Mesenchymal stem cell (in vitro differentiated cells and primary cell): ENCODE results near the gene TROAP.
"Not testable (repeated sequence)": the region's sequence is repeated elsewhere in the genome, so short reads cannot be mapped to it uniquely, and the experiment has no call there.

Experiments used
- DNase-seq: peaks from one replicate; pipeline ENCODE4 v3.0.0-alpha.2; 2013
- H2AFZ ChIP-seq: one replicate; pipeline ENCODE4 v1.6.1; 2013; ENCODE audit warnings: low read depth, mild to moderate bottlenecking, control low read depth, inconsistent platforms, low read length, moderate library complexity
- H2AK5ac ChIP-seq: 2 replicates; pipeline ENCODE4 v1.6.1; 2013; ENCODE audit warnings: low read length, moderate library complexity, mild to moderate bottlenecking, inconsistent platforms; ENCODE audit not compliant: severe bottlenecking
- H2BK120ac ChIP-seq: one replicate; pipeline ENCODE4 v1.6.1; 2013; ENCODE audit warnings: low read depth, mild to moderate bottlenecking, inconsistent platforms, low read length, moderate library complexity
- H2BK12ac ChIP-seq, 2 experiments: one replicate each; pipeline ENCODE4 v1.6.1; 2013; ENCODE audit warnings: inconsistent platforms in 2 of 2, low read length in 2 of 2, mild to moderate bottlenecking in 2 of 2, moderate library complexity in 2 of 2, control low read depth in 1 of 2
- H2BK15ac ChIP-seq: one replicate; pipeline ENCODE4 v1.6.1; 2013; ENCODE audit warnings: mild to moderate bottlenecking, low read depth, inconsistent platforms; ENCODE audit not compliant: poor library complexity, severe bottlenecking
- H2BK5ac ChIP-seq: 2 replicates; pipeline ENCODE4 v1.6.1; 2013; ENCODE audit warnings: low read depth, mild to moderate bottlenecking, low read length, control low read depth, inconsistent platforms; ENCODE audit not compliant: poor library complexity, severe bottlenecking
- H3K14ac ChIP-seq, 2 experiments: one replicate each; pipeline ENCODE4 v1.6.1; 2013; ENCODE audit warnings: inconsistent platforms in 2 of 2, low read length in 2 of 2, control low read depth in 1 of 2, mild to moderate bottlenecking in 1 of 2, moderate library complexity in 1 of 2
- H3K18ac ChIP-seq, 2 experiments: one replicate each; pipeline ENCODE4 v1.6.1; 2013; ENCODE audit warnings: inconsistent platforms in 2 of 2, low read length in 2 of 2, control low read depth in 1 of 2, low read depth in 1 of 2, mild to moderate bottlenecking in 1 of 2
- H3K23ac ChIP-seq, 2 experiments: one replicate each; pipeline ENCODE4 v1.6.1; 2013; ENCODE audit warnings: inconsistent platforms in 2 of 2, low read length in 2 of 2, mild to moderate bottlenecking in 2 of 2, moderate library complexity in 2 of 2, control low read depth in 1 of 2
- H3K27ac ChIP-seq: 2 replicates; pipeline ENCODE4 v1.5.1; 2013; ENCODE audit warnings: mild to moderate bottlenecking, moderate library complexity, low read length, control low read depth, inconsistent platforms; ENCODE audit not compliant: poor library complexity, severe bottlenecking
- H3K27me3 ChIP-seq, 2 experiments: 2 replicates each; pipeline versions ENCODE4 v1.6.1 to v1.7.0; 2013; ENCODE audit warnings: low read length in 2 of 2, mild to moderate bottlenecking in 2 of 2, moderate library complexity in 2 of 2, control low read depth in 1 of 2, inconsistent platforms in 1 of 2; ENCODE audit not compliant: control insufficient read depth in 1 of 2, insufficient read depth in 1 of 2
- H3K36me3 ChIP-seq, 2 experiments: 2 replicates each; pipeline versions ENCODE4 v1.6.1 to v1.7.0; 2013; ENCODE audit warnings: low read length in 2 of 2, control low read depth in 1 of 2, inconsistent platforms in 1 of 2, low read depth in 1 of 2, mild to moderate bottlenecking in 1 of 2; ENCODE audit not compliant: insufficient read depth in 2 of 2, control insufficient read depth in 1 of 2
- H3K4ac ChIP-seq, 2 experiments: one replicate each; pipeline ENCODE4 v1.6.1; 2013; ENCODE audit warnings: inconsistent platforms in 2 of 2, low read length in 2 of 2, mild to moderate bottlenecking in 2 of 2, moderate library complexity in 2 of 2, control low read depth in 1 of 2, low read depth in 1 of 2
- H3K4me1 ChIP-seq: 2 replicates; pipeline ENCODE4 v1.6.1; 2013; ENCODE audit warnings: low read depth, low read length, control low read depth; ENCODE audit not compliant: control insufficient read depth, insufficient read depth
- H3K4me2 ChIP-seq: 2 replicates; pipeline ENCODE4 v1.6.1; 2013; ENCODE audit warnings: low read length, mild to moderate bottlenecking, inconsistent platforms; ENCODE audit not compliant: poor library complexity, severe bottlenecking
- H3K4me3 ChIP-seq, 2 experiments: 2 replicates each; pipeline versions ENCODE4 v1.5.1 to v1.7.0; 2013; ENCODE audit warnings: low read length in 2 of 2, mild to moderate bottlenecking in 2 of 2, control low read depth in 1 of 2, low read depth in 1 of 2; ENCODE audit not compliant: insufficient read depth in 1 of 2
- H3K79me1 ChIP-seq: replicated peaks from 2 replicates; pipeline ENCODE4 v1.6.1; 2013; ENCODE audit warnings: mild to moderate bottlenecking, control low read depth, low read length, inconsistent platforms; ENCODE audit not compliant: poor library complexity, severe bottlenecking
- H3K9ac ChIP-seq: 2 replicates; pipeline ENCODE4 v1.7.0; 2013; ENCODE audit warnings: mild to moderate bottlenecking, low read length, moderate library complexity
- H3K9me3 ChIP-seq: 2 replicates; pipeline ENCODE4 v1.7.0; 2013; ENCODE audit warnings: mild to moderate bottlenecking, low read length; ENCODE audit not compliant: control insufficient read depth
- H4K8ac ChIP-seq: one replicate; pipeline ENCODE4 v1.6.1; 2013; ENCODE audit warnings: inconsistent platforms, mild to moderate bottlenecking, low read length, moderate library complexity
- H4K91ac ChIP-seq: one replicate; pipeline ENCODE4 v1.6.1; 2013; ENCODE audit warnings: mild to moderate bottlenecking, low read length, inconsistent platforms
- WGBS: methylation state at CpG from one replicate; pipeline ENCODE4 v1.1.7; 2013; ENCODE audit warnings: mixed read lengths; 5-methylcytosine and 5-hydroxymethylcytosine counted together

TROAP gene

DNA sequence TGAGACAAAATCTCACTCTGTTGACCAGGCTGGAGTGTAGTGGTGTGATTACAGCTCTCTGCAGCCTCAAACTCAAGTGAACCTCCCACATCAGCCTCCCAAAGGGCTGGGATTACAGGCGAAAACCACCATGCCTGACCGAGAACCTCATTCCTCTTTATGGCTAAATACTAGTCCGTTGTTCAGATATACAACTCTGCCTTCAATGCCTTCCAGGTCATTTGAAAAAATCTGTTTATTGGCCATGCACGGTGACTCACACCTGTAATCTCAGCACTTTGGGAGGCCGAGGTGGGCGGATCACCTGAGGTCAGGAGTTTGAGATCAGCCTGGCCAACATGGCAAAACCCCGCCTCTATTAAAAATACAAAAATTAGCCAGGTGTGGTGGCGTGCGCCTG is 57.1 kb downstream of the TROAP start:
- not testable (repeated sequence) for H3K14ac ChIP-seq, H2BK5ac ChIP-seq, H3K4me2 ChIP-seq, H3K4ac ChIP-seq, H3K27ac ChIP-seq, H2BK120ac ChIP-seq, H2AFZ ChIP-seq, H3K36me3 ChIP-seq, H3K27me3 ChIP-seq, H2BK15ac ChIP-seq, H3K4me1 ChIP-seq, H2BK12ac ChIP-seq, H3K4me3 ChIP-seq, H3K18ac ChIP-seq, H4K8ac ChIP-seq, H2AK5ac ChIP-seq, H3K79me1 ChIP-seq, H3K23ac ChIP-seq, DNase-seq, H3K9ac ChIP-seq, H4K91ac ChIP-seq, H3K9me3 ChIP-seq
- WGBS, result 97% methylated on average over 9 of the region's 9 CpGs
